ENCODE data around the gene IL1RAPL2. TPM values are rescaled to one million over a fixed set of nuclear protein-coding genes. Genes with fewer than 3 reads are reported as not detected.

IL1RAPL2 gene
- total and polyA plus RNA-seq, 2 donors (not counting 3 experiments of a cell fraction or from before 2014, with no cell fraction given), result not detected

DNA sequence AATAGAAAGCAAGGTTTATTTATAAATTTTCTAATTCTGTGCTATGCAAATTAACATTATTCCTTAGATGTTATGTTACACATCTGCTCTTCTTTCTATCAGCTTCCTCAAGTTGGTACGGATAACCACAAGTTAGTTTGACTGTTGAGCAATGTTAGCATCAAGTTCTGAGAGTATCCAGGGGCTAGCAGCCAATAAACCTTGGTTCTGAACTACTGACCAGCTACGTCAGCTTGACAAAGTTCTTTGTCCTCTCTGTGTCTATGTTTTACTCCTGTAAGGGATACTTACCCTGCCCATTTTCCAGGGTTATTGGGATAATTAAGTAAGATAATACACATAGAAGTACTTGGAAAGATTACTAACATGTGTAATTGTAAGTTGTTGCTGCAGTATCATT lies 662.6 kb downstream of the IL1RAPL2 start:
- FAIRE-seq (no peak), DNase-seq (ENCODE audit: low read depth, low spot score) (no peak)
- H2AFZ ChIP-seq (ENCODE audit: low read depth, low read length), result no peak overlapping the region
- no TSS peak for BruUV-seq (replicated peaks)
- no peaks in the 10 kb centered on the region for H3K9me3 ChIP-seq (replicated peaks; ENCODE audit: control insufficient read depth, insufficient read depth, low read length)
- ChIA-PET POLR2A (no interaction called here), CTCF (no interaction called here)
- no peaks in the 10 kb centered on the region for H3K9me1 ChIP-seq (replicated peaks; ENCODE audit: control insufficient read depth, extremely low read depth, insufficient read depth, low read length)
- H3K27me3 ChIP-seq (ENCODE audit: control insufficient read depth in 2 of 2, insufficient read depth in 2 of 2, low read length in 2 of 2), result no peaks in the 10 kb centered on the region
- no peak overlapping the region for H3K27ac ChIP-seq (ENCODE audit: insufficient read depth, low read depth, low read length)
- no peaks in the 10 kb centered on the region for H3K4me1 ChIP-seq (ENCODE audit: control insufficient read depth, extremely low read depth, insufficient read depth, low read length)
- no peaks in the 10 kb centered on the region for H3K79me2 ChIP-seq (ENCODE audit: control insufficient read depth, insufficient read depth, low read length)
- no peak overlapping the region for H3K4me2 ChIP-seq (ENCODE audit: insufficient read depth, low read length)
- TF ChIP-seq MAX (IDR thresholded peaks at IDR 0.05; ENCODE audit: insufficient read depth, insufficient read length) (no peak), CTCF (IDR thresholded peaks at IDR 0.05; ENCODE audit: extremely low read depth in 1 of 2, insufficient read depth in 1 of 2, low read depth in 1 of 2, low read length in 2 of 2) (no peak), FOS (IDR thresholded peaks at IDR 0.05; ENCODE audit: borderline replicate concordance, insufficient read depth, low read length) (no peak), JUN (IDR thresholded peaks at IDR 0.05; ENCODE audit: borderline replicate concordance, insufficient read depth, insufficient read length, low read depth) (no peak), MYC (IDR thresholded peaks at IDR 0.05; ENCODE audit: low read depth, low read length) (no peak), POLR2AphosphoS5 (IDR thresholded peaks at IDR 0.05; ENCODE audit: insufficient read depth, low read depth, low read length) (no peak), EZH2 (IDR thresholded peaks at IDR 0.05; ENCODE audit: borderline replicate concordance, low read depth, low read length, severe bottlenecking) (no peak), GATA2 (IDR thresholded peaks at IDR 0.05; ENCODE audit: insufficient read depth, insufficient read length, low read depth, low read length) (no peak), POLR2A (IDR thresholded peaks at IDR 0.05; ENCODE audit: low read depth, low read length) (no peak)
- no peaks in the 10 kb centered on the region for H3K36me3 ChIP-seq (ENCODE audit: control insufficient read depth in 2 of 2, extremely low read depth in 1 of 2, insufficient read depth in 2 of 2, low read length in 2 of 2)
- intact Hi-C loops (cut with micrococcal nuclease) (no loop called here), dilution Hi-C loops (cut with MboI; ENCODE audit: extremely low pct_ligation_motif_present, low sequenced_read_pairs) (no loop called here)
- no peak overlapping the region for H3K9ac ChIP-seq (replicated peaks; ENCODE audit: extremely low read depth, insufficient read depth, low read length)
- no peak overlapping the region for H3K4me3 ChIP-seq (replicated peaks in 1 of 3; ENCODE audit: insufficient read depth in 1 of 3, low read depth in 1 of 3, low read length in 3 of 3)
- H4K20me1 ChIP-seq (replicated peaks; ENCODE audit: control insufficient read depth, extremely low read depth, insufficient read depth, low read length), result no peaks in the 10 kb centered on the region
